Measurements from ENCODE around the gene FXYD7.
A peak's percentile ranks its signal among the peaks of the same experiment; 100 is the strongest.
"Not testable (repeated sequence)": the region's sequence is repeated elsewhere in the genome, so short reads cannot be mapped to it uniquely, and the experiment has no call there.

FXYD7 gene

GRCh38 chr19:35142606-35143230, 337 bp upstream of the FXYD7 start:
- DNase-seq (ENCODE audit: low read depth in 3 of 3, low spot score in 1 of 3): peak; percentile 58 to 62 (median 59)

- no peak for DNase-seq (ENCODE audit: low read depth in 3 of 3, low spot score in 1 of 3)
Observed at GRCh38 chr19:35143818-35144217, 763 bp downstream of the FXYD7 start.

- DNase-seq (ENCODE audit: low read depth in 3 of 3, low spot score in 1 of 3): no peak
Observed at GRCh38 chr19:35144259-35144599, 1.2 kb downstream of the FXYD7 start.

GRCh38 chr19:35144600-35145436, 1.8 kb downstream of the FXYD7 start:
- DNase-seq (ENCODE audit: low read depth in 3 of 3, low spot score in 1 of 3): no peak

- no peak for DNase-seq (ENCODE audit: low read depth in 3 of 3, low spot score in 1 of 3)
Observed at GRCh38 chr19:35146746-35147459, 3.8 kb downstream of the FXYD7 start.

GRCh38 chr19:35149463-35149862, 6.4 kb downstream of the FXYD7 start:
- no peak for DNase-seq (ENCODE audit: low read depth in 3 of 3, low spot score in 1 of 3)

- no peak for DNase-seq (ENCODE audit: low read depth in 3 of 3, low spot score in 1 of 3)
Observed at GRCh38 chr19:35150445-35150844, 7.4 kb downstream of the FXYD7 start.

GRCh38 chr19:35151273-35152065, 8.4 kb downstream of the FXYD7 start:
- DNase-seq (ENCODE audit: low read depth in 3 of 3, low spot score in 1 of 3): no peak

- DNase-seq (ENCODE audit: low read depth in 3 of 3, low spot score in 1 of 3): not testable (repeated sequence)
Observed at GRCh38 chr19:35153129-35153522, 10.1 kb downstream of the FXYD7 start.

GRCh38 chr19:35153701-35154524, 10.9 kb downstream of the FXYD7 start:
- DNase-seq (ENCODE audit: low read depth in 3 of 3, low spot score in 1 of 3): peak; percentile 42 to 65 (median 64)

- peak; percentile 51 to 69 (median 60) for DNase-seq (ENCODE audit: low read depth in 3 of 3, low spot score in 1 of 3)
Observed at GRCh38 chr19:35154525-35155406, 11.7 kb downstream of the FXYD7 start, which contains the start of gene FXYD5. FXYD5 (plus strand) TSS chr19:35154735; CDS start chr19:35155551, 816 bp downstream.

GRCh38 chr19:35155441-35155840, 12.4 kb downstream of the FXYD7 start:
- DNase-seq (ENCODE audit: low read depth in 3 of 3, low spot score in 1 of 3): no peak

- no peak for DNase-seq (ENCODE audit: low read depth in 3 of 3, low spot score in 1 of 3)
Observed at GRCh38 chr19:35155981-35156672, 13.1 kb downstream of the FXYD7 start.

- DNase-seq (ENCODE audit: low read depth in 3 of 3, low spot score in 1 of 3): no peak
Observed at GRCh38 chr19:35156673-35157014, 13.6 kb downstream of the FXYD7 start.

- DNase-seq (ENCODE audit: low read depth in 3 of 3, low spot score in 1 of 3): no peak
Observed at GRCh38 chr19:35157431-35157830, 14.4 kb downstream of the FXYD7 start.

GRCh38 chr19:35159606-35160005, 16.6 kb downstream of the FXYD7 start:
- no peak for DNase-seq (ENCODE audit: low read depth in 3 of 3, low spot score in 1 of 3)

- no peak for DNase-seq (ENCODE audit: low read depth in 3 of 3, low spot score in 1 of 3)
Observed at GRCh38 chr19:35160629-35161433, 17.8 kb downstream of the FXYD7 start.

GRCh38 chr19:35161434-35161743, 18.3 kb downstream of the FXYD7 start:
- no peak for DNase-seq (ENCODE audit: low read depth in 3 of 3, low spot score in 1 of 3)

Measured in stimulated activated CD4-positive, alpha-beta T cell treated with anti-CD3 and anti-CD28 coated beads, TNF-alpha, amount 100 ng/mL, for 1 hour (primary cell).